HEK293T (cell line): ENCODE measurements around the gene NR6A1.

Source experiments
- CTCF ChIA-PET: fragments of 350-600 bp; formaldehyde crosslinking; extraction: SDS; loops from one replicate; lab custom pipeline; 2021; ENCODE audit warnings: antibody characterized with exemption, inconsistent platforms; lab: Yijun Ruan, JAX
- POLR2A ChIA-PET: fragments of 350-600 bp; formaldehyde crosslinking; extraction: SDS; loops from one replicate; lab custom pipeline; 2020; ENCODE audit warnings: antibody characterized with exemption, inconsistent platforms; lab: Yijun Ruan, JAX
- DNase-seq: peaks from one replicate; pipeline ENCODE4 v3.0.0; 2012; ENCODE audit warnings: mixed read lengths; ENCODE audit errors: extremely low spot score
- ARNT ChIP-seq: fragments of 450-650 bp; IDR thresholded peaks from 2 replicates; pipeline ENCODE4 v1.6.1; 2017; ENCODE audit warnings: mild to moderate bottlenecking
- BHLHE40 ChIP-seq: fragments of 450-650 bp; IDR thresholded peaks from 2 replicates; pipeline ENCODE4 v1.6.1; 2016; ENCODE audit warnings: mild to moderate bottlenecking, moderate library complexity, borderline replicate concordance
- CTBP1 ChIP-seq: fragments of 450-650 bp; IDR thresholded peaks from 2 replicates; pipeline ENCODE4 v1.6.1; 2016; ENCODE audit warnings: borderline replicate concordance
- ELF4 ChIP-seq: fragments of 450-650 bp; IDR thresholded peaks from 2 replicates; pipeline ENCODE4 v1.6.1; 2017; ENCODE audit warnings: antibody characterized with exemption
- FOXA1 ChIP-seq: fragments of 450-650 bp; IDR thresholded peaks from 2 replicates; pipeline ENCODE4 v1.6.1; 2016; ENCODE audit warnings: mild to moderate bottlenecking
- FOXK2 ChIP-seq: fragments of 450-650 bp; IDR thresholded peaks from 2 replicates; pipeline ENCODE4 v1.6.1; 2016; ENCODE audit warnings: mild to moderate bottlenecking
- FOXM1 ChIP-seq: fragments of 450-650 bp; IDR thresholded peaks from 2 replicates; pipeline ENCODE4 v1.6.1; 2017; ENCODE audit warnings: mild to moderate bottlenecking, borderline replicate concordance
- HDGF ChIP-seq: fragments of 450-650 bp; IDR thresholded peaks from 2 replicates; pipeline ENCODE4 v1.6.1; 2017; ENCODE audit warnings: antibody characterized with exemption, borderline replicate concordance
- L3MBTL2 ChIP-seq: fragments of 450-650 bp; conservative IDR thresholded peaks from 2 replicates; pipeline ENCODE4 v1.6.1; 2016; ENCODE audit warnings: mild to moderate bottlenecking
- LEF1 ChIP-seq: fragments of 450-650 bp; IDR thresholded peaks from 2 replicates; pipeline ENCODE4 v1.6.1; 2017; ENCODE audit warnings: mild to moderate bottlenecking, borderline replicate concordance
- NFRKB ChIP-seq: fragments of 450-650 bp; IDR thresholded peaks from 2 replicates; pipeline ENCODE4 v1.6.1; 2016; ENCODE audit warnings: mild to moderate bottlenecking, moderate library complexity
- SP1 ChIP-seq: fragments of 450-650 bp; IDR thresholded peaks from 2 replicates; pipeline ENCODE4 v1.6.1; 2017
- SUZ12 ChIP-seq: fragments of 450-650 bp; IDR thresholded peaks from 2 replicates; pipeline ENCODE4 v1.6.1; 2016; ENCODE audit warnings: mild to moderate bottlenecking
- TARDBP ChIP-seq: fragments of 450-650 bp; IDR thresholded peaks from 2 replicates; pipeline ENCODE4 v1.6.1; 2016
- ZNF384 ChIP-seq: fragments of 450-650 bp; IDR thresholded peaks from 2 replicates; pipeline ENCODE4 v1.6.1; 2016
- TF ChIP-seq, protein P1 (sequence below): fragments of 450-650 bp; IDR thresholded peaks from 2 replicates; pipeline ENCODE4 v1.6.1; 2016

NR6A1 gene

DNA sequence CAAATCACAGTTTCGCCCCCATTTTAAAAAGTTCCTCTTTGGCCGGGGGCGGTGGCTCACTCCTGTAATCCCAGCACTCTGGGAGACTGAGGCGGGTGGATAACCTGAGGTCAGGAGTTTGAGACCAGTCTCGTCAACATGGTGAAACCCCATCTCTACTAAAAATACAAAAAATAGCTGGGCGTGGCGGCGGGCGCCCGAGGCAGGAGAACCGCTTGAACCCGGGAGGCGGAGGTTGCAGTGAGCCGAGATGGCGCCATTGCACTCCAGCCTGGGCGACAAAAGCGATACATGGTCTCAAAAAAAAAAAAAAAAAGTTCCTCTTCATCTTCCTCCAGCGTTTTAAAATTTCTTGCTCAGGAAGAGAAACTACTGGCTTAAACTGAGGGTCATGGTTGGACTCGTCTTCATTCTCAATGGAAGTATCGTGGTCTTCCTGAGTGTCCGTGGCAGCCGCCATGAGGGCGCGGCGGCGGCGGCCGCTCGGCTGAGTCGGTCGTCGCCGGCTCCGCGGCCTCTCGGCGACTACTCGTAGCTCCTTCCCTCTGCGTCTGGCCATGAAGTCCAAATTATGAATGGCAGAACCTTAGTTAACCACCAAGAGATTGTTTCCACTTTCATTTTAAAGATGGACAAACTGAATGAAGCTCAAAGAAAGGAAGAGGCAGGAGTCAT lies 171.9 kb downstream of the NR6A1 start:
- TF ChIP-seq FOXA1 (no peak), SUZ12 (no peak), CTBP1 (no peak), TARDBP (no peak)
- TF ChIP-seq, protein P1, sequence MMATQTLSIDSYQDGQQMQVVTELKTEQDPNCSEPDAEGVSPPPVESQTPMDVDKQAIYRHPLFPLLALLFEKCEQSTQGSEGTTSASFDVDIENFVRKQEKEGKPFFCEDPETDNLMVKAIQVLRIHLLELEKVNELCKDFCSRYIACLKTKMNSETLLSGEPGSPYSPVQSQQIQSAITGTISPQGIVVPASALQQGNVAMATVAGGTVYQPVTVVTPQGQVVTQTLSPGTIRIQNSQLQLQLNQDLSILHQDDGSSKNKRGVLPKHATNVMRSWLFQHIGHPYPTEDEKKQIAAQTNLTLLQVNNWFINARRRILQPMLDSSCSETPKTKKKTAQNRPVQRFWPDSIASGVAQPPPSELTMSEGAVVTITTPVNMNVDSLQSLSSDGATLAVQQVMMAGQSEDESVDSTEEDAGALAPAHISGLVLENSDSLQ = no peak
- no peak for DNase-seq
- ChIA-PET POLR2A (no interaction called here), CTCF (no interaction called here)

DNA sequence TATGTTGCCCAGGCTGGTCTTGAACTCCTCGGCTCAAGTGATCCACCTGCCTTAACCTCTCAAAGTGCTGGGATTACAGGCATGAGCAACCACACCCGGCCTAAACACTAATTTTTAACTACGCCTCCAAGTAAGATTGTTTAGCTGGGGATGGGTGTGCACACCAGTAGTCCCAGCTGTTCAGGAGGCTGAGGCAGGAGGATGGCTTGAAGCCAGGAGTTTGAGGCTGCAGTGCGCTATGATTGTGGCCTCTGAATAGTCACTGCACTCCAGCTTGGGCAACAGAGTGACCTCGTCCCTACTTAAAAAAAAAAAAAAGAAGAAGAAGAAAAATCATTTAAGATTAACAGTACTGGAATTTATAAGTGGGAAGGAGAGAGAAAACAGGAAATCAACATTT lies 173.1 kb downstream of the NR6A1 start:
- no peak for DNase-seq
- POLR2A ChIA-PET = no interaction called here
- CTCF ChIA-PET = interaction anchor here (0.7 kb wide), 1 partner anchor 23 kb away, joined by 3 read pairs; no protein-coding TSS in a partner anchor
- TF ChIP-seq HDGF (no peak), ARNT (no peak), FOXK2 (no peak)

DNA sequence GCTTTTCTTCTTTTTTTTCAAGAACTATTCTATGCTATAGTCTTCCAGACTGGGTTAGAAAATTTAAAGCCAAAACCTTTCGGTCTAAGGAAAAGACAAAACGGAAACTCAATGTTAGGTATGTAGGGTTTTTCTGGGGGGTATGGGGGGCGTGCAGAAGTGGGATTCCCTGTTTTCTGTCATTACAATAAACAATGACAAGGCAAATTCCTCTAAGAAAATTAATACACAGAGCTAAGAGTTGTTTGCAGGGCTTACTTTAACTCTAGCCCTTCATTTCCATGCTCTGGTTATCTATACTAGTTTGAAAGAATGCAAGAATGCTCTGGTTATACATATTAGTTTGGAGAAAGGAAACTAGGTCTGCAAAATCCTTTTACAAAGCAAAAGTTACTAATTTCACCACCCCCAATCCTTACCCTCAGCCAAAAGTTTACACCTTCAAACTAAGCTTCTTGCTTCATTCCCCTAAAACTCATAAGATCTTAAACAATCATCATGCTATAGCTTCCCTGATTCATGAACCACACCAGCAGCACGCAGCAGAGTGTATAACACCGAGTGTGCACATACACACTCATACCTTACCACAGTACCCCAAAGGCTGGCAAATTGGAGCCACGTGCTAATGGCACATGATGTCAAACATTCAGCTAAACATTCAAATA lies 174.8 kb downstream of the NR6A1 start:
- no peak for DNase-seq
- ChIA-PET POLR2A (no interaction called here), CTCF (interaction anchor here (1.1 kb wide), 1 partner anchor 60 kb away, joined by 3 read pairs; no protein-coding TSS in a partner anchor)
- TF ChIP-seq ZNF384 (no peak), L3MBTL2 (no peak), ARNT (no peak), SP1 (no peak), HDGF (no peak), CTBP1 (no peak)

DNA sequence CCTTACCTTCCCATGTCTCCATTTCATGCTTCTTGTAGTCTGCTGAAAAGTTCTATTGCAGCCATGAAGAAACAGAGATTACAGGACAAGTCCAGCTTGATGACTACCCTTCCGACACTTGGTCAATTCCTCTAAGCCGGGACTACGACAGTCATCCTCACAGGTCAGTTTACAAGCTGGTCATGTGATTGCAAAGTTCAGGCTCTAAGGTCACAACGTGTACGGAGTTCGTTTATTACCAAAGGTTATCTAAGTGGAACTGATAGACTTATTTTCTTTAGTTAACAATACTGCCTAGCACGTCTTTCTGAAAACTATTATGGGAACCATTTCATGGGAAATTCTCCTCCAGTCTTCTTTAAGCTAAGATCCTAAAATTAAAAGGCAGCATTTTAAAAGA lies 175.4 kb downstream of the NR6A1 start:
- CTCF ChIA-PET = interaction anchor here (1.1 to 2.5 kb wide), 2 partner anchors 22 to 59 kb away, joined by 3 to 11 read pairs; no protein-coding TSS in a partner anchor
- TF ChIP-seq ARNT = no peak
- TF ChIP-seq FOXM1 = no peak
- no peak for TF ChIP-seq CTBP1
- TF ChIP-seq TARDBP = no peak
- no peak for TF ChIP-seq FOXK2
- TF ChIP-seq SP1 = no peak
- TF ChIP-seq L3MBTL2 = no peak
- no peak for TF ChIP-seq HDGF
- TF ChIP-seq SUZ12 = no peak
- TF ChIP-seq FOXA1 = no peak
- TF ChIP-seq, protein P1 = no peak
- no peak for TF ChIP-seq ZNF384
- TF ChIP-seq NFRKB = no peak
- TF ChIP-seq LEF1 = no peak
- no peak for TF ChIP-seq ELF4
- TF ChIP-seq BHLHE40 = no peak
- no peak for DNase-seq
- POLR2A ChIA-PET = no interaction called here

DNA sequence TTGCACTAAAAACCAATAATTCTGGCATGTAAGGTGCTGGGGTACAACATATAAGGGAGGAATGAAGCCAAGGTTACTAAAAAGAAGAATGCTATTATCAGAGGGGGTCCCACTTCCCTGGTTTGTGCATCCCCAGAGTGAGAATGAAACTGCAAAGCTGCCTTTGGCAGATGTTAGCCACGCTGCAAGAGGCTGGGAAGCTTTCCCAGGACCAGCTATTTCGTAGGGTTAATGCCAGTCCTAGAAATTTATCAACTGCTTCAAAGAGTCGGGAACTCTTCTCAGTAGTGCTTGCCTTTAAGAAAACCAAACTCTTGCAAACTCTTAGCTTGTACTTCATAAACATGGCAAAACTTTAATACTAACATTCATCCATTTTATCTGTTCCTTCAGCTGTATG lies 176.4 kb downstream of the NR6A1 start:
- TF ChIP-seq LEF1 (no peak), SP1 (no peak), HDGF (no peak), CTBP1 (no peak), L3MBTL2 (no peak), FOXM1 (no peak), ELF4 (no peak), BHLHE40 (no peak), SUZ12 (no peak), FOXA1 (no peak), FOXK2 (no peak), NFRKB (no peak), ZNF384 (no peak), TARDBP (no peak), ARNT (no peak)
- TF ChIP-seq, protein P1 = no peak
- CTCF ChIA-PET = interaction anchor here (2.3 to 2.5 kb wide), 2 partner anchors 23 to 43 kb away, joined by 5 to 11 read pairs; no protein-coding TSS in a partner anchor
- DNase-seq = no peak
- POLR2A ChIA-PET = no interaction called here

DNA sequence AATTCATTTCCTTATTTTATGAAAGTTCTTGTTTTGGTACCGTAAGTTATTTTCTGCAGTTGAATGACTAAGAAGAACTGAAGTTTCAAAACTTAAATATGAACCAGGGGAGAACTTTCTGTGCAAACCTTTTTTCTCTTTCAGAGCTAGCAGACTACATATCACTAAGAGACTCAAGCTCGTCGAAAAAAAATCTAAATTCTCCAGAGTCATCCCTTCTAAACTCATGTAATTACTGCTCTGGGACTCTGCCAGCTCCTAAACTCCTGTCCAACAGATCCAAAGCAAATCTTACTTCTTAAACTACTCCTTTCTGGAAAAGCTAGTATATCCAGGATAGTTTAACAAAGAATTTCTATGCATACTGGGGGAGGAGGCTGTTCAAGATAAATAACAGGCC lies 176.9 kb downstream of the NR6A1 start:
- POLR2A ChIA-PET = no interaction called here
- TF ChIP-seq SP1 (no peak), SUZ12 (no peak), HDGF (no peak), ZNF384 (no peak), L3MBTL2 (no peak)
- CTCF ChIA-PET = interaction anchor here (0.7 to 2.5 kb wide), 3 partner anchors 23 to 43 kb away, joined by 4 to 11 read pairs (median 5); no protein-coding TSS in a partner anchor

More for the DNA sequence above, 176.9 kb downstream of the NR6A1 start:
- DNase-seq = no peak
